HG03039 (cell line): ENCODE results near the gene MRPS27.

Source experiments
- ATAC-seq: cut with Tn5 transposase; IDR thresholded peaks from one replicate; pipeline ENCODE4 v1.9.1; 2021; ENCODE audit warnings: mild to moderate bottlenecking, moderate library complexity; ENCODE audit not compliant: unreplicated experiment

The MRPS27 gene

GRCh38 chr5:72266862-72267261 lies 53.2 kb downstream of the MRPS27 start:
- ATAC-seq: no peak

- no peak for ATAC-seq
Observed at GRCh38 chr5:72265032-72265877, 54.8 kb downstream of the MRPS27 start.

- no peak for ATAC-seq
Observed at GRCh38 chr5:72256536-72256935, 63.5 kb downstream of the MRPS27 start.

GRCh38 chr5:72255670-72256069 lies 64.4 kb downstream of the MRPS27 start:
- no peak for ATAC-seq

GRCh38 chr5:72255237-72255636 lies 64.8 kb downstream of the MRPS27 start:
- ATAC-seq: no peak

- no peak for ATAC-seq
Observed at GRCh38 chr5:72252574-72253155, 67.4 kb downstream of the MRPS27 start.

- ATAC-seq: no peak
Observed at GRCh38 chr5:72252008-72252407, 68.0 kb downstream of the MRPS27 start.

GRCh38 chr5:72251386-72251785 lies 68.7 kb downstream of the MRPS27 start:
- ATAC-seq: no peak

- no peak for ATAC-seq
Observed at GRCh38 chr5:72248410-72248981, 71.5 kb downstream of the MRPS27 start.

GRCh38 chr5:72246954-72247442 lies 73.0 kb downstream of the MRPS27 start:
- no peak for ATAC-seq

GRCh38 chr5:72245951-72246532 lies 74.0 kb downstream of the MRPS27 start:
- no peak for ATAC-seq

- no peak for ATAC-seq
Observed at GRCh38 chr5:72245546-72245945, 74.5 kb downstream of the MRPS27 start.

GRCh38 chr5:72244862-72245371 lies 75.1 kb downstream of the MRPS27 start:
- no peak for ATAC-seq

GRCh38 chr5:72243706-72244105 lies 76.3 kb downstream of the MRPS27 start:
- no peak for ATAC-seq

GRCh38 chr5:72242796-72243475 lies 77.1 kb downstream of the MRPS27 start:
- no peak for ATAC-seq

- no peak for ATAC-seq
Observed at GRCh38 chr5:72241346-72242003, 78.6 kb downstream of the MRPS27 start.

GRCh38 chr5:72238712-72239445 lies 81.2 kb downstream of the MRPS27 start:
- ATAC-seq: no peak

GRCh38 chr5:72237879-72238278 lies 82.2 kb downstream of the MRPS27 start:
- ATAC-seq: no peak

- ATAC-seq: no peak
Observed at GRCh38 chr5:72237415-72237814, 82.6 kb downstream of the MRPS27 start.

GRCh38 chr5:72235725-72236124 lies 84.3 kb downstream of the MRPS27 start:
- ATAC-seq: no peak
